Measurements from ENCODE around the gene SPARC. TPM values are rescaled to one million over a fixed set of nuclear protein-coding genes. Genes with fewer than 3 reads are reported as not detected.
"Not testable (repeated sequence)": the region's sequence is repeated elsewhere in the genome, so short reads cannot be mapped to it uniquely, and the experiment has no call there.

Gene SPARC
- total RNA-seq, 2 donors from 2014 or later, result 1,654 to 1,851 TPM

DNA sequence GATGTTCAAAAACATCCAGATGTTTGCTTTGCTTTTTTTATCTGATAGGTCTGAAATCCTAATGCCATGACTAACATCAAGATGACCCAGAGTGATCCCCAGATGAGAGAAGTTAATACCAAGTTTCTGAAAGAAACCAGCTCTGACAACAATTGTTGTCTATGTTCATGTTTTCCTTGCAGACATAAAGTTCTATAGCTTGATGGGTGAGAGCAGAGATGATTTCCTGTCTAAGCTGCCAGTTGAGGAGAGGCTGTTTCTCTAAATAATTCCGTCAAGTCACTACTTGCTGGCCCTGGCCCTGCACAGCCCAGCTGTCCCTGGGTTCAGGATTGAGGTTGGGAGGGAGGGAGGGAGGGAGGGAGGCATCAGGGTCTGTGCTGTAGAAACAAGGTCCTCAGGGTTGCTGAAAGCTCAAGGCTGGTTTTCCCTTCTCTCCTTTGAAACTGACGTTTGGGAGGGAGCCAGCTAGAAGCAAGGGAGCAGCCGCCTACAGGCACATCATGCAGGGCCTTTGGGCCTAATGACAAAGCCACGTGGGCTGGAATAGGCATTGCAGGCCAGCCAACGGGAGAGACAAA is 3.9 kb downstream of the SPARC start:
- ATAC-seq (ENCODE audit: insufficient number of reproducible peaks, low FRiP score, low read depth) (no peak), DNase-seq (ENCODE audit: low spot score) (no peak)
- H3K4me3 ChIP-seq, result peak overlapping the region; percentile 90
- H3K4me1 ChIP-seq (ENCODE audit: control insufficient read depth in 1 of 2, low read depth in 2 of 2), result peaks cover 50 to 70% of the 10 kb centered on the region in 2 donors
- peaks cover 10% of the 10 kb centered on the region for H3K36me3 ChIP-seq
- H3K27me3 ChIP-seq (replicated peaks; ENCODE audit: insufficient read depth), result no peaks in the 10 kb centered on the region
- TF ChIP-seq, protein P1, sequence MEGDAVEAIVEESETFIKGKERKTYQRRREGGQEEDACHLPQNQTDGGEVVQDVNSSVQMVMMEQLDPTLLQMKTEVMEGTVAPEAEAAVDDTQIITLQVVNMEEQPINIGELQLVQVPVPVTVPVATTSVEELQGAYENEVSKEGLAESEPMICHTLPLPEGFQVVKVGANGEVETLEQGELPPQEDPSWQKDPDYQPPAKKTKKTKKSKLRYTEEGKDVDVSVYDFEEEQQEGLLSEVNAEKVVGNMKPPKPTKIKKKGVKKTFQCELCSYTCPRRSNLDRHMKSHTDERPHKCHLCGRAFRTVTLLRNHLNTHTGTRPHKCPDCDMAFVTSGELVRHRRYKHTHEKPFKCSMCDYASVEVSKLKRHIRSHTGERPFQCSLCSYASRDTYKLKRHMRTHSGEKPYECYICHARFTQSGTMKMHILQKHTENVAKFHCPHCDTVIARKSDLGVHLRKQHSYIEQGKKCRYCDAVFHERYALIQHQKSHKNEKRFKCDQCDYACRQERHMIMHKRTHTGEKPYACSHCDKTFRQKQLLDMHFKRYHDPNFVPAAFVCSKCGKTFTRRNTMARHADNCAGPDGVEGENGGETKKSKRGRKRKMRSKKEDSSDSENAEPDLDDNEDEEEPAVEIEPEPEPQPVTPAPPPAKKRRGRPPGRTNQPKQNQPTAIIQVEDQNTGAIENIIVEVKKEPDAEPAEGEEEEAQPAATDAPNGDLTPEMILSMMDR (IDR thresholded peaks at IDR 0.05), result peak; percentile 12
- H3K9me3 ChIP-seq, result no peaks in the 10 kb centered on the region
- H3K27ac ChIP-seq, result peak overlapping the region; percentile 95 to 98

DNA sequence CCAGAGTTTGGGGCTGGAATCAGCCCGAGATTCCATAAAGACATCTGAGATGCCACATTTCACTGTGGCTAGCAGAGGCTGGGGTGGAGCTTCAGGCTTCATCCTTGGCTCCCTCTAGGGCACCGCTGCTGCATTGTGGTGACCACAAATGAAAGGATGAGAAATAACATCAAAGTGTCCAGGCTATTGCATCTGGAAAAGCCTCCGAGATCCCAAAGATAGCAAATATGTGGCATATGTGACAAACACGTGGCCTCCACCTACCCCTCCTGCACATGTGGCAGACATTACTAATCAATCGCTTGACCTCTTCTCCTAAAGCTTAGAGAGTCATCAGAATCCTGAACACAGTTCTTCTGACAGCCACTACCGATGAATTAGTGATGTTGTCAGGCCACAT is 4.5 kb downstream of the SPARC start:
- no peak for ATAC-seq (ENCODE audit: insufficient number of reproducible peaks, low FRiP score, low read depth)
- TF ChIP-seq, protein P1 (IDR thresholded peaks at IDR 0.05), result no peak
- Histone ChIP-seq H3K4me1 (ENCODE audit: control insufficient read depth in 1 of 2, low read depth in 2 of 2) (peaks cover 56 to 70% of the 10 kb centered on the region in 2 donors), H3K4me3 (peak overlapping the region; percentile 90), H3K36me3 (peaks cover 14% of the 10 kb centered on the region), H3K27ac (peak overlapping the region; percentile 95 to 98), H3K9me3 (no peaks in the 10 kb centered on the region), H3K27me3 (replicated peaks; ENCODE audit: insufficient read depth) (no peaks in the 10 kb centered on the region)
- DNase-seq (ENCODE audit: low spot score), result no peak

DNA sequence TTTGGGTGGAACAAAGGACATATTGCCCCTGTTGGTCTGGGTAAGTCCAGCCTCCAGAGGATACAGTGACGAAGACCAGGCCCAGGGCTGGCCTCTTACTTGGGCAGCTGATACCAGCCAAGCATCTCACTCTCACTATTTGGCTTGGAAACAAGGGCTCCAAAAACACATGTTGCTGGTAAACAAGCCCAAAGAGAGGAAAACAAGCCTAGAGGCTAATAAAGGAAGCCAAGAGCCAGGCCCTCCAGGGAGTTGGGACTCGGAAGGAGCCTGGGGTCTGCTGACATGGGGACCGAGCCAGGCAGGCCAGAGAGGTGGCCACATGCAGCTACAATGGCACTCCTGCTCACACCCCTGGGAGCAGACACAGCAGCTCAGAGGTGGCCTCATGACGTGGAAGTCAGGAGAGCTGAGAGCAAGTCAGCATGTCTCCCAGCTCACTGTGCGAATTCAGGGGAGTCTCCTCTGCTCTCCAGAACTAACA is 5.7 kb downstream of the SPARC start:
- H3K27me3 ChIP-seq (replicated peaks; ENCODE audit: insufficient read depth), result no peaks in the 10 kb centered on the region
- ATAC-seq (ENCODE audit: insufficient number of reproducible peaks, low FRiP score, low read depth) (no peak), DNase-seq (ENCODE audit: low spot score) (no peak)
- H3K4me1 ChIP-seq (ENCODE audit: control insufficient read depth in 1 of 2, low read depth in 2 of 2), result peaks cover 69 to 80% of the 10 kb centered on the region in 2 donors
- peak overlapping the region; percentile 95 to 98 for H3K27ac ChIP-seq
- H3K36me3 ChIP-seq, result peaks cover 14% of the 10 kb centered on the region
- H3K4me3 ChIP-seq, result peak overlapping the region; percentile 90
- TF ChIP-seq, protein P1 (IDR thresholded peaks at IDR 0.05), result no peak
- no peaks in the 10 kb centered on the region for H3K9me3 ChIP-seq

DNA sequence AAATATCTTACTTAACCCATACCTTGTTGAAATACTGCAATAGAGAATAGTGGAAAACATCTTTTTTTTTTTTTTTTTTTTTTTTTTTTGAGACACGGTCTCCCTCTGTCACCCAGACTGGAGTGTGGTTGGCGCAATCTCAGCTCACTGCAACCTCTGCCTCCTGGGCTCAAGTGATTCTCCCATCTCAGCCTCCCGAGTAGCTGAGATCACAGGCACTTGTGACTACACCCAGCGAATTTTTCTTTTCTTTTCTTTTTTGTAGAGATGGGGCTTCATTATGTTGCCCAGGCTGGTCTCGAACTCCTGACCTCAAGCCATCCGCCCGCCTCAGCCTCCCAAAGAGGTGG is 6.6 kb downstream of the SPARC start:
- not testable (repeated sequence) for ATAC-seq (ENCODE audit: insufficient number of reproducible peaks, low FRiP score, low read depth)
- peaks cover 77 to 89% of the 10 kb centered on the region in 2 donors for H3K4me1 ChIP-seq (ENCODE audit: control insufficient read depth in 1 of 2, low read depth in 2 of 2)

DNA sequence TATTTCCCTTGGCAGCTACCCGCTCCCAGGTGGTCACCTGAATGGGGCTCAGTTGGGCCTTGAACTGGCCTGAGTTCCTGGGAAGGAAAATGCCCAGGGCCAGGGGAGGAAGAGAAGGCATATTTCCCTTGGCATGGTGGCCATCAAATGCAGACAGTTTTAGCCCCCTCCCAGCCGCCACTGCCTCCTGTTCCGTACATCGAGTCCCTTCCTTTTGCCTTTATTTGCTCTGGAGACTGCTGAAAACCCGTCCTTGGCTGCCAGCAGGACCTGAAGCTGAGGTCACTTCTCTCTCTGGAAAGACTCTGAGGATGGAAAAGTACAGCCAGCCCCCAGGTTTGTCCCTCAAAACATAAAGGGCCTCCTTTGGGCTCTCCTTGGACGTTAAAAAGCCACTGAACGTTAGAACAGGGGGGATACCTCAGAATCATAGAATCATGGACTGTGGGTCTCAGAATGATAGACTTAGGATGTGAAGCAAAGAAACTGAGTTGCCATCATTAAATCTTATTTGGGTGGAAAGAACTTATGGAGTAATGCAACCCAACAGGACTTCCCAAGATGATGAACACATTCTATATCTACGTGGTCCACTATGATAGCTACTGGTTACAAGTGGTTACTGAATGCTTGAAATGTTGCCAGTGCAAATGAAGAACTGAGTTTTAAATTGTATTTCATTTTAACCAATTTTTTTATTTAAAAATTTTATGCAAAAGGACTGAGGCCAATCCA is 7.1 kb downstream of the SPARC start:
- H3K4me1 ChIP-seq (ENCODE audit: control insufficient read depth in 1 of 2, low read depth in 2 of 2), result peaks cover 83 to 94% of the 10 kb centered on the region in 2 donors
- no peak for ATAC-seq (ENCODE audit: insufficient number of reproducible peaks, low FRiP score, low read depth)

More for the DNA sequence above, 6.6 kb downstream of the SPARC start:
- H3K4me3 ChIP-seq, result peak overlapping the region; percentile 17
- not testable (repeated sequence) for DNase-seq (ENCODE audit: low spot score); H3K9me3 ChIP-seq; H3K27me3 ChIP-seq (replicated peaks; ENCODE audit: insufficient read depth)
- peaks cover 20% of the 10 kb centered on the region for H3K36me3 ChIP-seq
- peak overlapping the region; percentile 95 to 98 for H3K27ac ChIP-seq

More for the DNA sequence above, 7.1 kb downstream of the SPARC start:
- no peak for DNase-seq (ENCODE audit: low spot score)
- TF ChIP-seq, protein P1 (IDR thresholded peaks at IDR 0.05), result no peak
- H3K9me3 ChIP-seq, result no peaks in the 10 kb centered on the region
- H3K36me3 ChIP-seq, result peaks cover 26% of the 10 kb centered on the region
- H3K27ac ChIP-seq, result peak overlapping the region; percentile 95 to 98
- H3K4me3 ChIP-seq, result peak overlapping the region; percentile 43
- no peaks in the 10 kb centered on the region for H3K27me3 ChIP-seq (replicated peaks; ENCODE audit: insufficient read depth)

All from thoracic aorta (tissue), 2 donors.